Esophagus mucosa (tissue), 1 donor: ENCODE measurements around the gene SEM1. TPM values are rescaled to one million over a fixed set of nuclear protein-coding genes. Genes with fewer than 3 reads are reported as not detected.
"Not testable (repeated sequence)": the region's sequence is repeated elsewhere in the genome, so short reads cannot be mapped to it uniquely, and the experiment has no call there.

Source experiments
- ATAC-seq: fragments of 200-7000 bp; cut with Tn5 transposase; one replicate; pipeline ENCODE4 v1.9.1; 2020
- total RNA-seq: library from RNA; stranded (reverse); gene quantifications from one replicate; pipeline ENCODE4 v1.2.4, GENCODE V29; 2023
- donor health status: DM: yes; HTN: yes; CAD: no.

Gene SEM1
- 49.3 TPM for total RNA-seq

- peak; percentile 86 for ATAC-seq
Observed at GRCh38 chr7:96709381-96710228, at the start of gene SEM1. Gene SEM1, minus strand, starts transcription at chr7:96709846. Its CDS starts 83 bp downstream, at chr7:96709763.

GRCh38 chr7:96757880-96758279 lies 48.2 kb upstream of the SEM1 start:
- not testable (repeated sequence) for ATAC-seq

- ATAC-seq: no peak
Observed at GRCh38 chr7:96747418-96747940, 37.8 kb upstream of the SEM1 start.

- ATAC-seq: no peak
Observed at GRCh38 chr7:96740130-96740529, 30.5 kb upstream of the SEM1 start.

GRCh38 chr7:96739609-96740008 lies 30.0 kb upstream of the SEM1 start:
- no peak for ATAC-seq

- ATAC-seq: no peak
Observed at GRCh38 chr7:96739167-96739566, 29.5 kb upstream of the SEM1 start.

- ATAC-seq: no peak
Observed at GRCh38 chr7:96738705-96739104, 29.1 kb upstream of the SEM1 start.

GRCh38 chr7:96737545-96738050 lies 28.0 kb upstream of the SEM1 start:
- no peak for ATAC-seq

GRCh38 chr7:96734343-96734742 lies 24.7 kb upstream of the SEM1 start:
- peak; percentile 91 for ATAC-seq

- ATAC-seq: peak; percentile 80
Observed at GRCh38 chr7:96729820-96730219, 20.2 kb upstream of the SEM1 start.

- peak; percentile 94 for ATAC-seq
Observed at GRCh38 chr7:96728139-96728538, 18.5 kb upstream of the SEM1 start.

- ATAC-seq: peak; percentile 70
Observed at GRCh38 chr7:96727534-96728088, 18.0 kb upstream of the SEM1 start.

GRCh38 chr7:96723622-96724021 lies 14.0 kb upstream of the SEM1 start:
- ATAC-seq: peak; percentile 47

- not testable (repeated sequence) for ATAC-seq
Observed at GRCh38 chr7:96722928-96723327, 13.3 kb upstream of the SEM1 start.

GRCh38 chr7:96720843-96721242 lies 11.2 kb upstream of the SEM1 start:
- ATAC-seq: peak; percentile 92

- no peak for ATAC-seq
Observed at GRCh38 chr7:96719164-96719563, 9.5 kb upstream of the SEM1 start.

GRCh38 chr7:96718107-96719003 lies 8.7 kb upstream of the SEM1 start:
- no peak for ATAC-seq

GRCh38 chr7:96713037-96713436 lies 3.4 kb upstream of the SEM1 start:
- no peak for ATAC-seq

- ATAC-seq: peak; percentile 83
Observed at GRCh38 chr7:96710544-96710943, 898 bp upstream of the SEM1 start.

GRCh38 chr7:96708872-96709271 lies 774 bp downstream of the SEM1 start:
- ATAC-seq: peak; percentile 4

GRCh38 chr7:96707901-96708774 lies 1.5 kb downstream of the SEM1 start:
- no peak for ATAC-seq

- no peak for ATAC-seq
Observed at GRCh38 chr7:96701258-96701657, 8.4 kb downstream of the SEM1 start.
